HG03439 (cell line): Measurements from ENCODE around the gene TNK2.

Source experiments
- ATAC-seq: cut with Tn5 transposase; IDR thresholded peaks from one replicate; pipeline ENCODE4 v1.9.1; 2021; ENCODE audit warnings: mild to moderate bottlenecking, moderate library complexity; ENCODE audit not compliant: unreplicated experiment

TNK2 gene

DNA sequence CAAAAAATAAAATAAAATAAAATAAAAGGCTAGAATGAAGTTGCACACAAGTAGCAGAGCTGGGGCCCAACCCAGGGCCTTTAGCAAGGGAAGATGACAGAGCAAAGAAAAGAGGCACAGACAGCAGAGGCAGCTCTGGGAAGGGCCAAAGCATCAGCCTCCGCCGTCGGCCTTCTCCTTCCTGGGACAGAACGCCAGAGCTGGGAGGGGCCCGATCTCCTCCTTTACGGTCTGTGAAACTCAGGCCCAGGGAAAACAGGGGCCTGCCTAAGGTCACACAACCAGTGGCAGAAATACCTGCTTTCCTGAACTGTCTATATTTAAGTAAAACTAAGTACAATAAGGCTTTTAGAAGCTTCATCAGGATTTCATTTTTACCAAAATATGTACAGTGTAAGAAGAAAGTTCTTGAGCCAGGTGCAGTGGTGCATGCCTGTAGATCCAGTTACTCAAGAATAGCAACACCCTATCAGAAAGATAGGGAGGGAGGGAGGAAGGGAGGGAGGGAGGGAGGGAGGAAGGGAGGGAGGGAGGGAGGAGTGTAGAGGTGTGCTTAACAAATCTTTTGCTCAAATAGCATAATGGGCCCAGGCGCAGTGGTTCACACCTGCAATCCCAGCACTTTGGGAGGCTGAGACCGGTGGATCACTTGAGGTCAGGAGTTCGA, 53.6 kb downstream of the TNK2 start:
- ATAC-seq, result no peak

DNA sequence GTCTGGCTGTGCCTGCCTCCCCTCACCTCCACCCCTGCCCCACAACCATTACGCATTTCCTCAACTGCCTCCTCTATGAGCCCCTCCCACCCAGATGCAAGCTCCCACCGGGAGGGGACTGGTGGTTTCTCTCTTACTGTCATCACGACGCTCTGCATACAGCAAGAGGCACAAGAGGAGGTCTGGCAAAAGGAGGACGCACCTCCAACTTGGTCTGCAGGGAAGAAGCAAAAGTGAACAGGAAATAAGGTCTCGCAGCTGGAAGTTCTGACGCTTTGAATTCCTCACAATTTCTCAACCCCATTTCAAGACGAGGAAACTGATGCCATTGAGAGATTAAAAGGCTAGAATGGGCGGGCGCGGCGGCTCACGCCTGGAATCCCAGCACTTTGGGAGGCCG, 54.4 kb downstream of the TNK2 start:
- no peak for ATAC-seq

DNA sequence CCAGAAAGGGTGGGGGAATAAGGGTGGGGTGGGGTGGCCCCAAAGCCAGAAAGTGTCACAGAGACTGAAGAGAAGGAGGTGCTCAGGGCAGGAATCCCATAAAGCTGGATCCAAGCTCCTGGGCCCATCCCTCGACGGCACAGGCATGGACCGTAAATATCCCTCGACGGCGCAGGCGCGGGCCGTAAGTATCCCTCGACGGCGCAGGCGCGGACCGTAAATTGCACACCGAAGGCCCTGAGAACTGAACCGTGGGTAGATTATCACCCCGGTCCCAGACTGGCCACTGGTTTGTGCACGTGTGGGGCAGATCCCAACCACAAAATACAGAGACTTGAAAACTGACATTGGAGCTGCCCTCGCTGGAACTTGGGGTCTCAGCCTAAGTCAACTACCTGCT, 55.3 kb downstream of the TNK2 start:
- ATAC-seq, result no peak

DNA sequence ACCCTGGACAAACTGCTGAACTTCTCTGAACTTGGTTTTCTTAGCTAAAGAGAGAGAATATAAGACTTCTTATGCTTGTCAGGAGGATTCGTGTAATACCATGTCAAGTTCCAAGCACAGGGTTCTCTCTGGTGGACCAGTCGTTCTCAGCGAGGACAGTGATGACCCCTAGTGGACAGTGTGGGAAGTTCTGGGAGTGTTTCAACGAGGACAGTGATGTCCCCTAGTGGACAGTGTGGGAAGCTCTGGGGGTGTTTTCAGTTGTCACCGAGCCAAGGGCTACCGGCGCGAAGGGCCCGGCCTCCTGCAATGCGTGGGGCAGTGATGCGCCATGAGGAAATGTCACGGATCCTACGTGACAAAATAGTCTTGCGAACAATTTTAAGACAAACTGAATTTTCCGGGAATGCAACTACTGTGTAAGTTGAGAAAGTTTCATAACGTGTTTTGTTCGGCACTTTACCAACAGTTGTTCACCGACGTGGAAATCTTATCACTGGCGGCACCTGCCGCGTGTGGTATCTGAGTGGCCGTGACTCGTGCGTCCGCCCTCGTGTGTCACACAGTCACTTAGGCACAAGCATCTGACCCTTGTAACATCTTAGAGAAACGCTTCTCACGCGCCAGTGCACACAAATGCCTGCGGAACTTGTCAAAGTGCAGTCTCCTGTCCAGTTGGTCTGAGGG, 57.4 kb downstream of the TNK2 start:
- ATAC-seq, result no peak

DNA sequence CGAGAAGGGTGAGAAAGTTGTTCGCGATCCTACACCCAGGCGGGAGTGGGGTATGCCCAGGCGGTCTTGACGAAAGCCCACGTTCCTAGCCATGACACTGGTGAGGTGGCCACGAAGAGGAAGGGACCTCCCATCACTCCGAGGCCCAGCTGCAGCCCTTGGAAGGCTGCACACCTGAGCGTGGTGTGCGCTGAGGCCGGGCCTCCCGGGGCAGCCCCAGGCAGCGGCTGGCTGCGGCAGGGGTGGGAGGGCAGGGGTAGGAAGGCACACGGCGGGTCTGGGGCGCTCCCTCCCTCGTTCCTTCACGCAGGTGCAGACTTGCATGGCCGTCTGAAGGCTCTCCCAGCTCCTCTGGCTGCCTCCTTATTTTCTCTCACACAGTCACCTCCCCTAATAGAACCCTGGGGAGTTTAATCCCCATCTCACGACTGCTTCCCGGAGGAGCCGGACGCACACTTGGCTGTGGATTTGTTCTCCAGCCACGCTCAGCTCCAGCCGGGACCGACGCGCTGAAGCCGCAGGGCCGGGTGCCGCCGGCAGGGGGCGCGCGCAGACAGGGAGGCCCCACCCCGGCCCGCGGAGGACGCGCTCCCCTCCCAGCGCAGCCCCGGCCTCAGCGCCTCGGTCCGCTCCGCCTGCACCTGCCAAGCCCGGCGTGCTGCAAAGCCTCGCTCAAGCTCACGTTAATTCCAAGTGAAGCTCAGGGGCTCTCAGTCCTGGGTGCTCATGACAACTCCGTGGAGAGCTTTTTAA, 58.9 kb downstream of the TNK2 start:
- ATAC-seq, result no peak

DNA sequence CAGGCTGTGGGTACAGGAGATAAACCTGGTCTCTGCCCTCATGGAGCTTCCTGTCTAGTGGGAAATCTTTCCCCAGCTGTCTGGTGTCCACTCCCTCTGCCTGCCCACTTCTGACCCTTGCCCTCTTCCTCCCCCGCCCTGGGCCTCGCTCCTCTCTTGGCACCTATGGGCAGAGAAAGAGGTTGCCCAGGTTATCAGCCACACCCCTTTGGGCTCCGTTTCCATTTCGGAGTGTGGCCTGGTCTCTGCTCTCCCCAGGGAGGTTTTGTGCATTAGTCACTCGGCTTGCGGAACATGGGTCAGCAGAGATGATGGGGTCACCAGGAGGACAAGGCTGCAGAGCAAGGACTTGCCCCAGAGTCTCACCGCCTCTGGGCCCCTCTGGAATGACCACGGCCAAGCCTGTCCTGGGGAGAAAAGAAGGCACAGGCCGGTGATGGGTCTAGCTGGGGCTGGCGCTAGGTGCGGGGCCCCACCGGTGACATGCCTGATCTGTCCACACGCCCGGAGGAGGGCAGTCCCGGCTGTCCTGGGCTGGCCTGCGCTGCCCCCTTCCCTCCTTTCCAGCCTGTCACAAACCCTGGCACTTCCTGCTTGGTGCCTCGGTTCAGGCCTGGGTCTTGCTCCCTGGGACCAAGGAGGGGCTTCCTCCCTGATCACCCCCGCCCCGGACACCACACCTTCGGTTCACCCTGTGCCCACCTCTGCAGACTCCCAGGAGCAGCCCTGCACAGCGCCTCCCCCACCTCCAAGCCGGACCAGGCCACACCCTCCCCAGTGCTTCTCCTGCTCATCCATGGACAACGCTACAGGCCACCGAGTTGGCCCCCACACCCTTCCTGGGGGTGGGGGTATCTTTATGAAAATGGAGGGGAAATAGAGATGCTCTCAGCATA, 61.0 kb downstream of the TNK2 start:
- no peak for ATAC-seq

DNA sequence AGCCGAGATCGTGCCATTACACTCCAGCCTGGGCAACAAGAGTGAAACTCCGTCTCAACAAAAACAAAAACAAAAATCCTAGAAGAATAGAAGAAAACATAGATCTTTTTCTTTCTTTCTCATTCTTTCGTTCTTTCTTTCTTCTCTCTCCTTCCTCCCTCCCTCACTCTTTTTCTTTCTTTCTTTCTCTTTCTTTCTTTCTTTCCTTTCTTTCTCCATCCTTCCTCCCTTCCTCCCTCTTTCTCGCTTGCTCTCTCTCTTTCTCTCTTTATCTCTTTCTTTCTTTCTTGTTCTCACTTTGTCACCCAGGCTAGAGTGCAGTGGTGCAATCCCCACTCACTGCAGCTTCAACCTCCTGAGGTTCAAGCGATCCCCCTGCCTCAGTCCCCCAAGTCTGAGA, 62.9 kb downstream of the TNK2 start:
- no peak for ATAC-seq

DNA sequence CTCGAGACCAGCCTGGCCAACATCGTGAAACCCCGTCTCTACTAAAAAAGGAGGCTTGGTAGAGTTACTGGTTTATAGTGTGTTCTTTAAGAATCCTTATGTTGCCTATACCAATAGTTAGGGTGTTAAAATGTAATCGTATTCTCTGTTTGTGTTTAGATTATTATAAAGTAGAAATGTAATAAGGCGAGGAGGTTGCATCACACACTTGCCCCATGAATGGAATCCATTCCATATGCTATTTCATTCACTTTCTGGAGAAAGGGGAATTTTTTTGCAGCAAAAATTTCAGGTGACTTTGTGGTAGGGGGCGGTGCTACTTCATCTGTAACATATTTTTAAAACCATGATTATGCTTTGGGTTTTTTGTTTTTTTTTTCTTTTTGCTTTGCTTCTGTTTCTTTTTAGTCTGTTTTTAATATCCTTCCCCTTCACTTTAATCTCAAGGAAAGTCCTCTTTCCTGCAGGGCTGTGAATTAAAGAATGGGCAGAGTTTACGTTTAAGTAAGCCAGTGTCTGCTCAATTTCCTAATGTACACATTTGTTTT, 63.6 kb downstream of the TNK2 start:
- no peak for ATAC-seq

DNA sequence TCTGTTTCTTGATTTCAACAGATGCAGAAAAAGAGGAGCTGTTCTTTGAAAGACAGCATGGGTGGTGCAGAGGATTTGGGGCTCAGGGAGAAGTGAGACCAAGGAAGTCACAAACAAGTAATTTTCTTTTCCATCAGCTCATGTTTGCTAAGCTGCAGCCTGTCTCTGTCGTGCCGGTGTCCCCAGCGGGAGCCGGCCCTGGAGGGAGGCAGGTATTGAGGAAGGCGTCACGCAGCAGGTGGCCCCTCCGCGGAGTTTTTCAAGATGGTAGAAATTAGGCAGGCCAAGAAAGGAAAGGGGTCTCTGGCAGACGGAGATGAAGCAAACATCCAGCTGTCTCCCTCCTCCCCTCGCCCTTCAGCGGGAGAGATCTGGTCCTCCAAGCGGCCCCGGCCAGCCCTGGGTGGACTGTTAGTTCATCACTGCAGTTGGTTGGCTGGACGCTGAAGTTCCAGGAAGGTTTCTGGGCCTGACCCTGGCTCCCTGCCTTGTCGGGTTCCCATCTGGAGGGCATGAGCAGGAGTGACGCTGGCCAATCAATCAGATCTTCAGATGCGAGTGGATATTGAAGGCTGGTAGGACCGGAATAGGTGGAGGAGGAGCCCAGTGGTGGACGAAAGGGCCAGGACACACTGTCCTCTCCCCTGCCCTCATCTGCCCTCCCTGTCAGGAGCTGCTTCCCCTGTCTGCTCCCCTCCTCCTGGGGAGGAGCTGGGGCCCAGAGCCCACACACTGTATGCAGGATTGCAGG, 68.9 kb downstream of the TNK2 start:
- no peak for ATAC-seq

DNA sequence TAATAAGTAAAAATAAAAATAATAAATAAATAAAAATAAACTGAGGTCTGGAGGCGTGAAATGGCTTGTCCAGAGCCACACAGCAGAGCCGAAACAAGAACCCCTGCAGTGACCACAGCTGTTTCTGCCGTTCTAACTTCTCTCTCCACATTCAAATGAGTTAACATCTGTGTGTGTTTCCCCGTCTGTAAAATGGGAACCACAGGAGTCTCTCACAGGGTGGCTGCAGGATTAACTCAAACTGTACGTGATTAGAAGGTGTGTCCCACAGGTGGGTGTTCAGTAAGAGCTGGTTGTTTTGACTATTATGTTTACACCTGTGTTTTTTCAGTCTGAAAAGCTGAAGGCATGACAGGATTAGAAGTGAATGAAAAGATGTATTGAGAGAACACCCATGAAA, 69.6 kb downstream of the TNK2 start:
- peak; percentile 75 for ATAC-seq

DNA sequence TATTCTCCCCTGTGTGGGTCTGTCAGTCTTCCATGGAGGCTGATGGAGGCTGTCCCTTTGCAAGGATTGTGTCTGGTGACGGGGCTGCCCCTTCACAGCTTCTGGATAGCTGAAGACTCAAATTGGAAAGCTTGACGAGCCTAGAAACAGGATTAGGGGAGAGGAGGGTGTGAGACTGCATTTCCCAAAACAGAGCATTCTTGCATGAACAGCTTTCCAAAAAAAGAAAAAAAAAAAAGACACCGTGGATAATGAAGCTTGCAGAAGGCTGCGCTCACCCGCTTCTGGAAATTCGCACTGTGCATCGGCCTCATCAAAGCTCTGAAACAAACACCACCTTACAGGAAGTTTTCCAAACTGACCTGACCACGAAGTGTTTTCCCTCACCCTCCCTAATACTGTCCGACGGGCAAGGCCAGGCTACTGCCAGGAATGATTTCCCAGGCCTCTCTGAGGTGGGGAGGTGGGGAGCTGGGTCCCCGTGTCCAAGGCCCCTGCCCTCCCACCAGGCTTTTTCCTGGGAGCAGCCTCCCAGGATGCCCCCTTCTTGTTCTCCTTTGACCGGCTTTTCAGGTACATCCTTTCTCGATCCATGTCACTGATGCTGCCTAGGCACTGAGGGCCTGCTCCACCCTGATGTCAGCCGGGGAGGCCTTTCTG, 71.7 kb downstream of the TNK2 start:
- no peak for ATAC-seq

DNA sequence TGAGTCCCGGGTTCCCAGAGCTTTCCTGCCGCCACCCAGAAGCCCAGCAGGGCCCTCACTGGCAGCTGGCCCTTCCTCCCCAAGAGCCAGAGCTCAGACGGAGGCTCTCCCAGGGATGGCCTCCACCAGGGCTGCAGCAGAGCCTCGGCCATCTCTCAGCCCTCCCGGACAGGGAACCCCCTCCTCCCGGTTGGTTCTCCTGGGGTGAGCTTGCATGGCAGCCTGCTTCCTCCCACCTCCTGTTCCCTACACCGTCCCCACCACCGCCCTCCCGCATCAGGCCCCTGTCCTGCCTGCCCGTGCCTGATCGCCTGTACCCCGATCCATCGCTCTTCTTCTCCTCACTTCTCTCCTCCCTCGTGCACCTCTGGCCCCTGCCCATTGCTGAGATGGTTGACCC, 72.6 kb downstream of the TNK2 start:
- no peak for ATAC-seq

DNA sequence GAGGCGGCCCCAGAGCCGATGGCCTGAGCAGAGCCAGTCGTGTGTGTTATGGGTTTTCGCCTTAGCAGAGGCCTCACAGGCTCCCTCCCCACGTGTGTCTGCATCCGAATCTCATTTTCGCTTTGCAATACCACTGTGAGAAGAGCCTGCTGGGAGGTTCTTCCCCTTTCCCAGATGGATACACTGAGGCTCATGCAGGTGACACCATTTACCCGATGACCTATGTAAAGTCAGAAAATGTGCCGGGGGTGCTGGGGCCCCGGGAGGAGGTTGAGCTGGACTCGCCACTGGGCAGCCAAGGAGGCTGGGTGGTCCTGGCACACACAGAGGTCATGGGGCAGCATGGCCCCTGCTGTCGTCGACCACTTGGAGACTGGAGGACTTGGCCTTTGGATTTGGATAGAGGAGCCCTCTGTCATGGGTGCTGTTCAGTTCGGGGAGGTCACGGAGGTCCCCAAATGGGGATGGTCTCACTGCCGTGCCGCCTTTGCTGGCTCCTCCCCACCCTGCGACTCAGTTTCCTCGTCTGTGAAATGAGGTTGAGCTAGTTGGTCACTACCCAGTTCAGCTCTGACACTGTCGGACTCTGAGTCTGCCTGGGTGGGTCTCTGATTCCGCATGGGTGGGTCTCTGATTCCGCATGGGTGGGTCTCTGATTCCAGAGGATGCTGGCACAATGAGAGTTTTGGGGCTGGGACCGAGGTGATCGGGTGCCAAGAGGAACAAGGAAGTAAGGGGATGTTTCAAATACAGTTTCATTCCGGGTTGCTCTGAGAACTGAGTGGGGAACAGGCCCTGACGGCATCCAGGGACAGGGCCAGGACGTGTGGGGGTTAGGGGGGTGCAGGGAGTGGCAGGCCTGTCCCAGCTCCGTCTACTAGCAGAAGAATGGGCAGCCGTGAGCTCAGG, 73.4 kb downstream of the TNK2 start:
- no peak for ATAC-seq

DNA sequence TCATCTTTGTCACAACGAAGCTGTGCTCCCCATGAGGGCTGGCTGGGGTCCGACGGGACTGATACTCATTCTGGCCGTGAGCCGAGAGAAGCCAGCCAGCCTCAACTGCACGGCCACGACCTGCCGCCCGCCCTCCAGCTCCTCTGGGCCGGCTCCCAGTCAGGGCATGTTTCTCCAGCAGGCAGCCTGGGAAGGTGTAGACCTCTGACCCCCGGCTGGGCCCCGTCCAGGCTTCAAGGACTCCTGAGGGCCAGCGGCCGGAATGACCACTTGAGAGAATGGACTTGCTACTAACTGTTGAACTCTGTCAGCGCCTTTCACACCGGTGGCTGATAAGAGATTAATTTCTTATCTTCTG, 78.5 kb downstream of the TNK2 start:
- ATAC-seq, result no peak

DNA sequence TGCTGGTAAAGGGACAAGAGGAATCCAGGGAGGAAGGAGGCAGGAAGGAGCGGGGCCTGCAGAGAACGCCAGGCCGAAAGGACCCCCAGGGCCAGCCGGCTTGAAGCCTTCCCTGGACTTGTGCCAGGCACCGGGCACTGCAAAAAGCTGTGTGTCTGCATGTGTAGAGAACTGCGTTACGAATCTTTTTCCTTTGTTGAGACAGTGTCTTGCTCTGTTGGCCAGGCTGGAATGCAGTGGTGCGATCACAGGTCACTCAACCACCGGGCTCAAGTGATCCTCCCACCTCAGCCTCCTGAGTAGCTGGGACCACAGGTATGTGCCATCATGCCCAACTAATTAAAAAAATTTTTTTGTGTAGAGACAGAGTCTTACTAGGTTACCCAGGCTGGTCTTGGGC, 79.6 kb downstream of the TNK2 start:
- no peak for ATAC-seq

DNA sequence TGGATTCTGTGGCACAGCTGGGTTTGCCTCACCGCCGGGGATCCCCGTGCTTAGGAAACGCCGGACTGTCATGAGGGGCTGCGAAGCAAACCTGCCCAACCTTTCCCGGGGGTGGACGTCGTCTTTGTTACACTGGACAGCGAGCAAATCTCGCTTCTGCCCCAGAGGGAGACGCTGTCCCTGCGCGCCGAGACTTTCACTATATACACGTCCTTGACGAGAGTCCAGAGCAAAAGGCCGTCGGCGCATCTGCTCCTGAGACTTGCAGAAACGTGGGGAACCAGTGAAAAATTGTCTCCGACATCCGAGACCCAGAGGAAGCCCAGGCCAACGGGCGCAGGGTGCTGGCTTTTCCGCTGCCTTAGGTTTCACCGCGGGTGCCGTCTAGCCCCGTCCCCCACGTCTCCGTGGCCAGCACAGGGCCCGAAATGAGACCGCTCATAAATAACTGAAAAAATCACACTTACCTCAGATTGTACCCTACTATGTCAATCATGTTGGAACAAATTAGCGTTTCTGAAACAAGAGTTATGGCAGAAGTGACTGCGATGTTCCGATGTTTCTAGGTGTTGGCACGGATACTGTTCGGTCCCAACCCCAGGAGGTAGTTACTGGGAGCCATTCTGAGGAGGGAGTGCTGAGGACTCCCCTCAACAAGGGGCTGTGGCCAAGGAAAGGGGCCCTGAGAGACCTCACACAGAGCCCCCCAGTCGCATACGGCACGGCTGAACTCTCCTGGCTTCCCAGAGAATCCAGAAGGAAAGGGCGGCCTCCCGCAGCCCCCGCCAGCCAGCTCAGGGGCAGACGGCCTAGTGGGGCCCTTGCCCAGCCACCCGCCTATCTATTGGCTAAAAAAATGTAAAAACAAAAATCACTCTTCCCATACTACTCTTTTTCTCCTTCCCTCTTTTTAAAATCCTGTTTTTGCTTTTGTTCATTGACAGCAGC, 82.2 kb downstream of the TNK2 start:
- no peak for ATAC-seq

DNA sequence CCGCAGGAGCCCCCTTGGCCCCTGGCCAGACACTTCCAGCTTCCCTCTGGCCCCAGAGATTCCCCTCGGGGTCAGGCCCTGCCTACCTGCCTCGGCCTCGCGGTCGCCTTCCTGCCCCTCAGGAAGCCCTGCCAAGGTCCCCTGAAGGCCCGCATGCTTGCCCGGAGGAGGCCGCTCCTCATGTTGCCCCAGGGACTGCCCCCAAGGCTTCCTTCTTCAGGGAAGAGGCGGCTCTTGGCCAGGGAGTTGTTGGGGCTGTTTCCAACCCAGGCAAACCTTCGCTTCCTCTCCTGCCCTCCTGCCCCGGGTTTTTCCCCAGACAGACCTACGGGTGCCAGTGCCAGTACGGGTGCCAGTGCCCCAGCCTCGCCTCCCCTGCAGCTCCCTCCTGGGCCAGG, 83.2 kb downstream of the TNK2 start:
- ATAC-seq, result no peak
